ENCODE measurements around the gene CDIP1.

CDIP1 gene

DNA sequence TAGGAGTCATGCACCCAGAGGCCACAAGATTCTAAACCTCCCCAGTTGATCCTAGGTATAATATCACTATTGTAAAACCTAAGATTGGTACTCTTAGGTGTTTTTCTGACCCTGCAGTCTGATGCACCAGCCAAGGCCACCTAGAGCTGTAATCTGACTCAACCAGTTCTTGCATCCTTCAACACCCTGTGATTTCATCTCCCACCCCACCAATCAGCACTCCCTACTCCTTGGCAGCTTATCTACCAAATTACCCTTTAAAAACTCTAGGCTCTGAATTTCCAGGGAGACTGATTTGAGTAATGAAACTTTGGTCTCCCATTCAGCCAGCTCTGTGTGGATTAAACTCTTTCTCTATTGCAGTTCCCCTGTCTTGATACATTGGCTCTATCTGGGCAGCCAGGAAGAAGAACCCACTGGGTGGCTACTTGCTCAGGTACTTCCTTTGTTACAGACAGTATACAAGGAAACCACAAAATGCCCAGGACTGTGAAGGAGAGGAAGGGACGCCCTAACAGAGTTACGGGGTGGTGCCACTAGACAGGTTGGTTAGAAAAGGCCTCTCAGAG lies 1.2 kb upstream of the CDIP1 start:
- no peak overlapping the region for H3K9ac ChIP-seq
- peak overlapping the region; percentile 84; the same call in 1 of the 2 replicates for H2AFZ ChIP-seq (ENCODE audit: low read depth)
- no peaks in the 10 kb centered on the region for H3K36me3 ChIP-seq (ENCODE audit: insufficient read depth)
- H3K4me2 ChIP-seq: no peak overlapping the region
- H4K20me1 ChIP-seq (ENCODE audit: insufficient read depth): no peaks in the 10 kb centered on the region
- H3K4me3 ChIP-seq (IDR thresholded peaks at IDR 0.05; ENCODE audit: insufficient read depth, low read depth, low read length): no peak overlapping the region
- H3K27me3 ChIP-seq (ENCODE audit: insufficient read depth, low read depth): no peaks in the 10 kb centered on the region
- no peak overlapping the region for H3K27ac ChIP-seq
- H3K79me2 ChIP-seq (ENCODE audit: insufficient read depth, low read depth): peaks cover 33% of the 10 kb centered on the region
- peaks cover 35% of the 10 kb centered on the region for H3K4me1 ChIP-seq (ENCODE audit: low read depth, poor library complexity, severe bottlenecking)
- TF ChIP-seq, protein P1, sequence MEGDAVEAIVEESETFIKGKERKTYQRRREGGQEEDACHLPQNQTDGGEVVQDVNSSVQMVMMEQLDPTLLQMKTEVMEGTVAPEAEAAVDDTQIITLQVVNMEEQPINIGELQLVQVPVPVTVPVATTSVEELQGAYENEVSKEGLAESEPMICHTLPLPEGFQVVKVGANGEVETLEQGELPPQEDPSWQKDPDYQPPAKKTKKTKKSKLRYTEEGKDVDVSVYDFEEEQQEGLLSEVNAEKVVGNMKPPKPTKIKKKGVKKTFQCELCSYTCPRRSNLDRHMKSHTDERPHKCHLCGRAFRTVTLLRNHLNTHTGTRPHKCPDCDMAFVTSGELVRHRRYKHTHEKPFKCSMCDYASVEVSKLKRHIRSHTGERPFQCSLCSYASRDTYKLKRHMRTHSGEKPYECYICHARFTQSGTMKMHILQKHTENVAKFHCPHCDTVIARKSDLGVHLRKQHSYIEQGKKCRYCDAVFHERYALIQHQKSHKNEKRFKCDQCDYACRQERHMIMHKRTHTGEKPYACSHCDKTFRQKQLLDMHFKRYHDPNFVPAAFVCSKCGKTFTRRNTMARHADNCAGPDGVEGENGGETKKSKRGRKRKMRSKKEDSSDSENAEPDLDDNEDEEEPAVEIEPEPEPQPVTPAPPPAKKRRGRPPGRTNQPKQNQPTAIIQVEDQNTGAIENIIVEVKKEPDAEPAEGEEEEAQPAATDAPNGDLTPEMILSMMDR (conservative IDR thresholded peaks at IDR 0.05; ENCODE audit: low read depth, low read length): no peak

- H3K27ac ChIP-seq: peak overlapping the region; percentile 51
- peak overlapping the region; percentile 81 for H3K9ac ChIP-seq
- peaks cover 41% of the 10 kb centered on the region for H3K4me1 ChIP-seq (ENCODE audit: low read depth, poor library complexity, severe bottlenecking)
- H3K4me3 ChIP-seq (IDR thresholded peaks at IDR 0.05; ENCODE audit: insufficient read depth, low read depth, low read length): no peak overlapping the region
- H3K79me2 ChIP-seq (ENCODE audit: insufficient read depth, low read depth): peaks cover 47% of the 10 kb centered on the region
- no peaks in the 10 kb centered on the region for H3K27me3 ChIP-seq (ENCODE audit: insufficient read depth, low read depth)
- peak overlapping the region; percentile 49 for H3K4me2 ChIP-seq
- H2AFZ ChIP-seq (ENCODE audit: low read depth): peak overlapping the region; percentile 84
- TF ChIP-seq, protein P1 (conservative IDR thresholded peaks at IDR 0.05; ENCODE audit: low read depth, low read length): no peak
- no peaks in the 10 kb centered on the region for H3K36me3 ChIP-seq (ENCODE audit: insufficient read depth)
- no peaks in the 10 kb centered on the region for H4K20me1 ChIP-seq (ENCODE audit: insufficient read depth)
Measured at GRCh38 chr16:4537376-4538343, 913 bp downstream of the CDIP1 start.

DNA sequence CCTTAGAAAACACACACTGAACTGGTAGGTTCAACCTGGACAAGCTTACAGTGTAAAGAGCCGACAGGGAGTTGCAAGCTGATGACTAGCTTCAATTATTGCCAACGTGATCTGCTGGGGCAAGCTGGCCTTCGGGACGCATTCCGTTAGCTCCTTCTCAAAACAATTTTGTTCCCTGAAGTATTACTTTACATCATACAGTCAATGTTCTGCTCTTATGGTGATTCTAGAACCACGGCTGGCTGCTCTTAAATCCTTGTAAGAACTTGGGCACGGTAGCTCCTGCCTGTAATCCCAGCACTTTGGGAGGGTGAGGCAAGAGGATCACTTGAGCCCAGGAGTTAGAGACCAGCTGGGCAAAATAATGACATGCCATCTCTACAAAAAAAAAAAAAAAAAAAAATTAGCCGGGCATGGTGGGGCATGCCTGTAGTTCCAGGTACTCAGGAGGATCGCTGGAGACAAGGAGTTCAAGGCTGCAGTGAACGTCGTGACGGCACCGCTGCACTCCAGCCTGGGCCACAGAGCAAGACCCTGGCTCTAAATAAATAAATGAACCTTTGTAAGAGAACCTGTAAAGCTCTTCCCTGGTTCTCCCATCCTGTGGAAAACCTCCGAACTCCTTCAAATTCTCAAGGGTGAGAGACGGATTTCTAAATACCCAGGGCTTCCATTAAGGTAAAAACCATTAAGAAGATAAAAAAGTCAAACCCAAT lies 2.0 kb downstream of the CDIP1 start:
- Histone ChIP-seq H3K9ac (no peak overlapping the region), H3K4me1 (ENCODE audit: low read depth, poor library complexity, severe bottlenecking) (peaks cover 44% of the 10 kb centered on the region), H3K27me3 (ENCODE audit: insufficient read depth, low read depth) (no peaks in the 10 kb centered on the region), H4K20me1 (ENCODE audit: insufficient read depth) (no peaks in the 10 kb centered on the region), H3K36me3 (ENCODE audit: insufficient read depth) (no peaks in the 10 kb centered on the region), H3K79me2 (ENCODE audit: insufficient read depth, low read depth) (peaks cover 47% of the 10 kb centered on the region), H3K4me2 (peak overlapping the region; percentile 49), H3K4me3 (IDR thresholded peaks at IDR 0.05; ENCODE audit: insufficient read depth, low read depth, low read length) (no peak overlapping the region), H3K27ac (peak overlapping the region; percentile 32; the same call in 1 of the 2 replicates), H2AFZ (ENCODE audit: low read depth) (no peak overlapping the region)
- TF ChIP-seq, protein P1 (conservative IDR thresholded peaks at IDR 0.05; ENCODE audit: low read depth, low read length): no peak

DNA sequence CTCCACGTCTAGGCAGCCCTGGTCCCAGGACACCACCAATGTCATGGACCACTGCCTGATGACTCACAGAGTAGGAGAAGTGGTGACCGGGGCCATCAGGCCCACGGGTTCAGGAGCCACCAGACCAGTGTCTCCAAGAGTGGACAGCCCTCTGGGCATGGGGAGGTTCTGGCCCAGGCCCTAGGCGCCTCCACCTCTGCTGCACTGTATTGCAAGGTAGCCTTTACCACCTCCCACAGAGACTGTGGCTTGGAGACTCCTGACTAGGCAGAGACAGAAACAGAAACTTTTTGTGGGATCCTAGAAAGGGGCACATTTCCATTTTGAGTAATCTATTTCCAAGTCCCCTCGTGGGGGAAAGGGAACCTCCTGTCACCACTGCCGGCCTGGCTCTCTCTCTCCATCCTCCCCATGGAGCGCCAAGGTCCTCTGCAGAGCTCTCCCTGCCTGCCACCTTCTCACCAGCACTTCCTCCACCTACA lies 2.9 kb downstream of the CDIP1 start:
- Histone ChIP-seq H3K4me1 (ENCODE audit: low read depth, poor library complexity, severe bottlenecking) (peaks cover 49% of the 10 kb centered on the region), H3K4me3 (IDR thresholded peaks at IDR 0.05; ENCODE audit: insufficient read depth, low read depth, low read length) (no peak overlapping the region), H3K36me3 (ENCODE audit: insufficient read depth) (no peaks in the 10 kb centered on the region), H3K79me2 (ENCODE audit: insufficient read depth, low read depth) (peaks cover 47% of the 10 kb centered on the region), H3K9ac (no peak overlapping the region), H3K27me3 (ENCODE audit: insufficient read depth, low read depth) (no peaks in the 10 kb centered on the region), H2AFZ (ENCODE audit: low read depth) (no peak overlapping the region), H4K20me1 (ENCODE audit: insufficient read depth) (no peaks in the 10 kb centered on the region), H3K27ac (peak overlapping the region; percentile 32; the same call in 1 of the 2 replicates), H3K4me2 (peak overlapping the region; percentile 49)
- TF ChIP-seq, protein P1 (conservative IDR thresholded peaks at IDR 0.05; ENCODE audit: low read depth, low read length): 0 out of 2 replicates have a peak, but pooled peaks have one; percentile 23

Data from KMS-11 (cell line).